Kidney (tissue), 14 donors: ENCODE results near the gene L1CAM. TPM values are rescaled to one million over a fixed set of nuclear protein-coding genes. Genes with fewer than 3 reads are reported as not detected.

Source experiments
- DNase-seq, 5 donors: peaks; one replicate each; pipeline ENCODE4 v3.0.0-alpha.2; 2013 to 2020
- FAIRE-seq: peaks from 2 replicates; lab custom pipeline; 2012; peaks lifted over from hg19 to GRCh38; lab: Jason Lieb, UNC
- H3K27ac ChIP-seq, 2 donors: one replicate each; pipeline ENCODE4 v1.7.0; 2013; ENCODE audit warnings: low read depth in 2 of 2, low read length in 2 of 2, inconsistent platforms in 1 of 2
- H3K27me3 ChIP-seq: one replicate; pipeline ENCODE4 v1.7.1; 2013; ENCODE audit warnings: low read length, inconsistent platforms; ENCODE audit not compliant: control insufficient read depth, insufficient read depth
- H3K36me3 ChIP-seq, 3 donors: one replicate each; pipeline versions ENCODE4 v1.7.0 to v1.7.1; 2013; ENCODE audit warnings: low read length in 3 of 3, control low read depth in 1 of 3, inconsistent platforms in 1 of 3; ENCODE audit not compliant: insufficient read depth in 3 of 3, control insufficient read depth in 2 of 3
- H3K4me1 ChIP-seq, 3 donors: one replicate each; pipeline versions ENCODE4 v1.7.0 to v1.7.1; 2013; ENCODE audit warnings: low read length in 3 of 3, inconsistent platforms in 1 of 3, low read depth in 1 of 3; ENCODE audit not compliant: control insufficient read depth in 2 of 3, insufficient read depth in 2 of 3
- H3K4me3 ChIP-seq, 3 donors: one replicate each; pipeline versions ENCODE4 v1.7.0 to v1.8.1; 2013; ENCODE audit warnings: low read length in 3 of 3, control low read depth in 1 of 3, inconsistent platforms in 1 of 3
- H3K9ac ChIP-seq, 3 donors: one replicate each; pipeline versions ENCODE4 v1.7.0 to v1.7.1; 2013; ENCODE audit warnings: low read length in 3 of 3, control low read depth in 1 of 3, inconsistent platforms in 1 of 3
- H3K9me3 ChIP-seq, 3 donors: one replicate each; pipeline versions ENCODE4 v1.7.0 to v1.7.1; 2013; ENCODE audit warnings: low read length in 3 of 3, control low read depth in 1 of 3, inconsistent platforms in 1 of 3; ENCODE audit not compliant: control insufficient read depth in 2 of 3, insufficient read depth in 1 of 3
- intact Hi-C: fragments of 100-400 bp; cut with DNase I; formaldehyde crosslinking; loops from one replicate; pipeline ENCODE4 v1.11.1; 2022
- polyA plus RNA-seq: library from polyadenylated mRNA; stranded (reverse); fragments of 350-450 nt; fragmentation: Illumina TruSeq; extraction: RNeasy Lipid Tissue Mini Kit (QIAGEN cat#74804); gene quantifications from one replicate; pipeline ENCODE4 v1.2.3, GENCODE V29; 2014; ENCODE audit warnings: low read depth, low replicate concordance; ENCODE audit not compliant: insufficient read depth
- total RNA-seq: library from RNA; stranded (reverse); fragmentation: NEBNext Ultra II Directional; extraction: Animal tissue kit (Norgen Biotek cat#: 25700); gene quantifications from one replicate; pipeline ENCODE4 v1.2.1, GENCODE V29; 2021
- TF ChIP-seq, protein P1 (sequence below): IDR thresholded peaks from 3 replicates; pipeline ENCODE4 v1.5.1; 2012; ENCODE audit warnings: mild to moderate bottlenecking, moderate library complexity, borderline replicate concordance; ENCODE audit not compliant: insufficient read depth; ENCODE audit errors: extremely low read depth
- donor health status: control.
- donor health status: control.
- donor health status: control.
- donor health status: control.
- donor health status: control.
- donor health status: DM: yes; HTN: yes; CAD: no.
- donor health status: Normal renal cell carcinoma (clear cell type).

L1CAM gene
- total and polyA plus RNA-seq, 2 donors from 2014 or later: 26.1 to 71.9 TPM

- intact Hi-C loops: no loop called here
- FAIRE-seq: no peak
- H3K4me3 ChIP-seq: no peak overlapping the region
- no peaks in the 10 kb centered on the region for H3K36me3 ChIP-seq
- no peak overlapping the region for H3K27ac ChIP-seq
- TF ChIP-seq, protein P1, sequence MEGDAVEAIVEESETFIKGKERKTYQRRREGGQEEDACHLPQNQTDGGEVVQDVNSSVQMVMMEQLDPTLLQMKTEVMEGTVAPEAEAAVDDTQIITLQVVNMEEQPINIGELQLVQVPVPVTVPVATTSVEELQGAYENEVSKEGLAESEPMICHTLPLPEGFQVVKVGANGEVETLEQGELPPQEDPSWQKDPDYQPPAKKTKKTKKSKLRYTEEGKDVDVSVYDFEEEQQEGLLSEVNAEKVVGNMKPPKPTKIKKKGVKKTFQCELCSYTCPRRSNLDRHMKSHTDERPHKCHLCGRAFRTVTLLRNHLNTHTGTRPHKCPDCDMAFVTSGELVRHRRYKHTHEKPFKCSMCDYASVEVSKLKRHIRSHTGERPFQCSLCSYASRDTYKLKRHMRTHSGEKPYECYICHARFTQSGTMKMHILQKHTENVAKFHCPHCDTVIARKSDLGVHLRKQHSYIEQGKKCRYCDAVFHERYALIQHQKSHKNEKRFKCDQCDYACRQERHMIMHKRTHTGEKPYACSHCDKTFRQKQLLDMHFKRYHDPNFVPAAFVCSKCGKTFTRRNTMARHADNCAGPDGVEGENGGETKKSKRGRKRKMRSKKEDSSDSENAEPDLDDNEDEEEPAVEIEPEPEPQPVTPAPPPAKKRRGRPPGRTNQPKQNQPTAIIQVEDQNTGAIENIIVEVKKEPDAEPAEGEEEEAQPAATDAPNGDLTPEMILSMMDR: no peak
- H3K27me3 ChIP-seq: peaks cover 8% of the 10 kb centered on the region
- no peaks in the 10 kb centered on the region for H3K9me3 ChIP-seq
- DNase-seq: peak in 1 of 5 donors; percentile 67
- no peak overlapping the region for H3K9ac ChIP-seq
- H3K4me1 ChIP-seq: peaks cover 0 to 2% (median 0%) of the 10 kb centered on the region in 3 donors
Measured at GRCh38 chrX:153885208-153885787, 675 bp downstream of the L1CAM start.

DNA sequence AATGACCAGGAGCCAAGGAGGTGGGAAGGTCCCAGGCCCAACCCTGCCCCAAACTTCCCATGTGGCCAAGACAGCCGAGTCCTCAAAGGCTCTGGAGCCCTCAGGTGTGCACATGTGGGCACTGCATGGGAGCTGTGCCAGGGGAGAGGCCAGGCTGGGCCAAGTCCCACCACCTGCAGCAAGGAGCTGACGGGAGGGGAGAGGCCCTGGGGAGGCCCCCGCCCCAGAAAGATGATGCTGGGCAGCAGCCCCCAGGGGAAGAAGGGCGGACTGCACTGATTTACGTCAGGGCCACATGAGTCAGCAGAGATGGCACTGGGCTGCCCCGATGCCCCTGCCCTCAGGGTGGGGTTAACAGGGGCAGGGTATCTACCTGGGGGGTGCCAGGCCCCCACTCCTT is 1.4 kb downstream of the L1CAM start:
- Histone ChIP-seq H3K9ac (no peak overlapping the region), H3K27me3 (peaks cover 10% of the 10 kb centered on the region), H3K36me3 (no peaks in the 10 kb centered on the region), H3K4me1 (peaks cover 0 to 2% (median 0%) of the 10 kb centered on the region in 3 donors), H3K27ac (no peak overlapping the region), H3K9me3 (no peaks in the 10 kb centered on the region), H3K4me3 (no peak overlapping the region)
- FAIRE-seq (no peak), DNase-seq (peak in 1 of 5 donors; percentile 53)
- TF ChIP-seq, protein P1: no peak
- intact Hi-C loops: no loop called here

GRCh38 chrX:153884136-153884535 is 1.8 kb downstream of the L1CAM start:
- Histone ChIP-seq H3K27ac (no peak overlapping the region), H3K9ac (no peak overlapping the region), H3K9me3 (no peaks in the 10 kb centered on the region), H3K27me3 (peaks cover 10% of the 10 kb centered on the region), H3K36me3 (no peaks in the 10 kb centered on the region), H3K4me1 (peaks cover 0 to 2% (median 0%) of the 10 kb centered on the region in 3 donors), H3K4me3 (no peak overlapping the region)
- TF ChIP-seq, protein P1: no peak
- FAIRE-seq (no peak), DNase-seq (no peak)
- intact Hi-C loops: no loop called here
